Measurements from ENCODE around the gene TMEM255B. TPM values are rescaled to one million over a fixed set of nuclear protein-coding genes. Genes with fewer than 3 reads are reported as not detected.

Gene TMEM255B
- total RNA-seq, 1 experiment from 2014 or later = 0.61 TPM

DNA sequence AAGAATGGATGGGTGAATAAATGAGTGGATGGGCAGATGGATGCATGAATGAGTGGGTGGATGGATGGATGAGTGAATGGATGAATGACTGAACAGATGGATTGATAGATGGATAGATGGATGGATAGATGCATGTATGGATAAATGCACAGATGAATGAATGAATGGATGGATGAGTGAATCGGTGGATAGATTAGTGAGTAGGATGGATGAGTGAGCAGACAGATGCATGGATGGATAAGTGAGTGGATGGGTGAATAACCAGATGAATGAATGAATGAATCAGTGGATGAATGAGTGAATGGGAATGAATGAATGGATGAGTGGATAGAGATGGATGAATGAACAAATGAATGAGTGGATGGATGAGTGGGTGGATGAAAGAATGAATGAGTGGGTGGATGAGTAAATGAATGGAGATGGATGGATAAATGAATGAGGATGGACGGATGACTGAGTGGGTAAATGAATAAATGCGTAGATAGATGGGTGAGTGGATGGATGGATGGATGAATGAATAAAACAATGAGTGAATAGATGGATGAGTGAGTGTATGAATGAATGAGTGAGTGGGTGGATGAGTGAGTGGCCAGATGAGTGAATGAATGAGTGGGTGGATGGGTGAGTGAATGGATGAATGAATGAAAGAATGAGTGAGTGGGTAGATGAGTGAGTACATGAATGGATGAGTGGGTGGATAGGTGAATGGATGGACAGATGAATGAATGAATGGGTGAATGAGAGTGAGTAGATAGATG, 91.9 kb downstream of the TMEM255B start:
- no peak for TF ChIP-seq CTCF (conservative IDR thresholded peaks at IDR 0.05)
- no peak for TF ChIP-seq EZH2 (IDR thresholded peaks at IDR 0.05; ENCODE audit: low read depth)
- no peaks in the 10 kb centered on the region for H3K79me2 ChIP-seq (ENCODE audit: low read depth)

DNA sequence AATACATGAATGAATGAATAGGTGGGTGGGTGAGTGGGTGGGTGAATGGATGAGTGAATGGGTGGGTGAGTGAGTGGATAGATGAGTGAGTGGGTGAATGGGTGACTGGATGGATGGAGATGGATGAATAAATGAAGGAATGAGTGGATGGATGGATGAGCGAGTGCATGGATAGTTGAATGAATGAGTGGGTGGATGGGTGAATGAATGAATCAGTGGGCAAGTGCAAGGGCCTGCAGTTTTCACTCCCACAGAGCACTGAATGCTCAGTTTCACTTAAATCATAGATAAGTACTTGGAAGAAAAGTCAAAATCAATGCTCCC, 92.4 kb downstream of the TMEM255B start:
- Histone ChIP-seq H3K27me3 (ENCODE audit: insufficient read depth, low read depth) (no peaks in the 10 kb centered on the region), H3F3A (ENCODE audit: insufficient read depth, low read depth) (peaks cover 3% of the 10 kb centered on the region; the same call in 1 of the 2 replicates), H4K20me1 (ENCODE audit: insufficient read depth) (no peaks in the 10 kb centered on the region), H2AFZ (no peak overlapping the region), H3K4me2 (no peak overlapping the region), H3K4me3 (no peak overlapping the region), H3K79me2 (ENCODE audit: low read depth) (no peaks in the 10 kb centered on the region), H3K36me3 (ENCODE audit: low read depth) (0 out of 2 replicates have a peak, but pooled peaks cover 3% of the 10 kb centered on the region), H3K9me2 (ENCODE audit: insufficient read depth) (no peaks in the 10 kb centered on the region), H3K9me3 (ENCODE audit: insufficient read depth, low read depth) (no peaks in the 10 kb centered on the region), H3K27ac (no peak overlapping the region), H3K4me1 (replicated peaks; ENCODE audit: insufficient read depth) (peaks cover 25% of the 10 kb centered on the region)
- ChIA-PET POLR2A (ENCODE audit: unreplicated experiment) (no interaction called here), CTCF (no interaction called here)
- no peak for TF ChIP-seq EZH2 (IDR thresholded peaks at IDR 0.05; ENCODE audit: low read depth)
- no peak for TF ChIP-seq CTCF (conservative IDR thresholded peaks at IDR 0.05)
- no TSS peak for BruUV-seq (replicated peaks)
- no peak for DNase-seq
- intact Hi-C loops (cut with micrococcal nuclease; ENCODE audit: unreplicated experiment) = no loop called here

More for the DNA sequence above, 91.9 kb downstream of the TMEM255B start:
- Histone ChIP-seq H3K4me2 (no peak overlapping the region), H4K20me1 (ENCODE audit: insufficient read depth) (no peaks in the 10 kb centered on the region), H3K27me3 (ENCODE audit: insufficient read depth, low read depth) (no peaks in the 10 kb centered on the region), H3K4me3 (no peak overlapping the region), H3K9me3 (ENCODE audit: insufficient read depth, low read depth) (no peaks in the 10 kb centered on the region), H3K27ac (no peak overlapping the region), H3K4me1 (replicated peaks; ENCODE audit: insufficient read depth) (peaks cover 25% of the 10 kb centered on the region), H3K36me3 (ENCODE audit: low read depth) (0 out of 2 replicates have a peak, but pooled peaks cover 3% of the 10 kb centered on the region), H3F3A (ENCODE audit: insufficient read depth, low read depth) (peaks cover 3% of the 10 kb centered on the region; the same call in 1 of the 2 replicates), H2AFZ (no peak overlapping the region), H3K9me2 (ENCODE audit: insufficient read depth) (no peaks in the 10 kb centered on the region)
- ChIA-PET POLR2A (ENCODE audit: unreplicated experiment) (no interaction called here), CTCF (no interaction called here)
- no peak for DNase-seq
- no TSS peak for BruUV-seq (replicated peaks)
- intact Hi-C loops (cut with micrococcal nuclease; ENCODE audit: unreplicated experiment) = no loop called here

GRCh38 chr13:113851826-113852535, 93.0 kb downstream of the TMEM255B start:
- POLR2A ChIA-PET (ENCODE audit: unreplicated experiment) = interaction anchor here (0.6 kb wide), 1 partner anchor 109 kb away, joined by 3 read pairs; no protein-coding TSS in a partner anchor
- Histone ChIP-seq H4K20me1 (ENCODE audit: insufficient read depth) (no peaks in the 10 kb centered on the region), H2AFZ (no peak overlapping the region), H3K27ac (no peak overlapping the region), H3K4me2 (no peak overlapping the region), H3F3A (ENCODE audit: insufficient read depth, low read depth) (peaks cover 3% of the 10 kb centered on the region; the same call in 1 of the 2 replicates), H3K79me2 (ENCODE audit: low read depth) (no peaks in the 10 kb centered on the region), H3K4me1 (replicated peaks; ENCODE audit: insufficient read depth) (peaks cover 25% of the 10 kb centered on the region), H3K4me3 (no peak overlapping the region), H3K27me3 (ENCODE audit: insufficient read depth, low read depth) (no peaks in the 10 kb centered on the region), H3K36me3 (ENCODE audit: low read depth) (0 out of 2 replicates have a peak, but pooled peaks cover 3% of the 10 kb centered on the region), H3K9me3 (ENCODE audit: insufficient read depth, low read depth) (no peaks in the 10 kb centered on the region), H3K9me2 (ENCODE audit: insufficient read depth) (no peaks in the 10 kb centered on the region)
- no TSS peak for BruUV-seq (replicated peaks)
- no peak for DNase-seq
- intact Hi-C loops (cut with micrococcal nuclease; ENCODE audit: unreplicated experiment) = no loop called here
- TF ChIP-seq CTCF (conservative IDR thresholded peaks at IDR 0.05) = no peak
- TF ChIP-seq EZH2 (IDR thresholded peaks at IDR 0.05; ENCODE audit: low read depth) = no peak
- CTCF ChIA-PET = no interaction called here
